RKO (cell line): ENCODE results near the gene HSPA12A.

Source experiments
- DNase-seq: peaks from one replicate; pipeline ENCODE4 v3.0.0-alpha.2; 2016; ENCODE audit warnings: low spot score

The HSPA12A gene

GRCh38 chr10:116690356-116691322, 51.7 kb downstream of the HSPA12A start:
- no peak for DNase-seq

GRCh38 chr10:116689744-116690143, 52.6 kb downstream of the HSPA12A start:
- DNase-seq: no peak

- no peak for DNase-seq
Observed at GRCh38 chr10:116688741-116689495, 53.4 kb downstream of the HSPA12A start.

GRCh38 chr10:116688241-116688711, 54.1 kb downstream of the HSPA12A start:
- DNase-seq: no peak

GRCh38 chr10:116687633-116688032, 54.7 kb downstream of the HSPA12A start:
- DNase-seq: no peak

- no peak for DNase-seq
Observed at GRCh38 chr10:116686632-116687031, 55.7 kb downstream of the HSPA12A start.

GRCh38 chr10:116685807-116686206, 56.6 kb downstream of the HSPA12A start:
- DNase-seq: no peak

- DNase-seq: no peak
Observed at GRCh38 chr10:116684781-116685180, 57.6 kb downstream of the HSPA12A start.

GRCh38 chr10:116683821-116684220, 58.5 kb downstream of the HSPA12A start:
- no peak for DNase-seq

GRCh38 chr10:116683166-116683565, 59.2 kb downstream of the HSPA12A start:
- no peak for DNase-seq

GRCh38 chr10:116679351-116679750, 63.0 kb downstream of the HSPA12A start:
- DNase-seq: no peak

- DNase-seq: no peak
Observed at GRCh38 chr10:116676633-116677032, 65.7 kb downstream of the HSPA12A start.

GRCh38 chr10:116676118-116676517, 66.2 kb downstream of the HSPA12A start:
- no peak for DNase-seq

- DNase-seq: no peak
Observed at GRCh38 chr10:116674901-116675423, 67.4 kb downstream of the HSPA12A start.

GRCh38 chr10:116673866-116674265, 68.5 kb downstream of the HSPA12A start:
- DNase-seq: no peak

- no peak for DNase-seq
Observed at GRCh38 chr10:116672891-116673290, 69.5 kb downstream of the HSPA12A start.

- no peak for DNase-seq
Observed at GRCh38 chr10:116671274-116671926, 71.0 kb downstream of the HSPA12A start.

GRCh38 chr10:116670706-116671105, 71.7 kb downstream of the HSPA12A start:
- no peak for DNase-seq

- no peak for DNase-seq
Observed at GRCh38 chr10:116669832-116670644, 72.3 kb downstream of the HSPA12A start.

- no peak for DNase-seq
Observed at GRCh38 chr10:116669080-116669479, 73.3 kb downstream of the HSPA12A start.

GRCh38 chr10:116668446-116668845, 73.9 kb downstream of the HSPA12A start:
- DNase-seq: no peak
